K562 (cell line): ENCODE measurements around the gene LRP2BP. TPM values are rescaled to one million over a fixed set of nuclear protein-coding genes. Genes with fewer than 3 reads are reported as not detected.

Experiments used
- ADNP ChIP-seq: fragments of 200-800 bp; sonication (Bioruptor generic); IDR thresholded peaks from 2 replicates; pipeline ENCODE4 v1.6.1; 2016; ENCODE audit warnings: missing genetic modification characterization, missing compliant biosample characterization
- ATF6 ChIP-seq: sonication (generic); formaldehyde crosslinking; IDR thresholded peaks from 2 replicates; pipeline ENCODE4 v1.4.0; 2020; ENCODE audit warnings: mild to moderate bottlenecking, missing genetic modification reagents
- ESRRB ChIP-seq: fragments of 250-450 bp; sonication (Bioruptor Pico); IDR thresholded peaks from 2 replicates; pipeline ENCODE4 v1.5.0; 2020; ENCODE audit warnings: mild to moderate bottlenecking, moderate library complexity, borderline replicate concordance
- ETV5 ChIP-seq: sonication (generic); formaldehyde crosslinking; IDR thresholded peaks from 2 replicates; pipeline ENCODE4 v1.4.0; 2020; ENCODE audit warnings: low read depth, mild to moderate bottlenecking, missing genetic modification reagents
- FOXP4 ChIP-seq: sonication (generic); formaldehyde crosslinking; IDR thresholded peaks from 2 replicates; pipeline ENCODE4 v1.8.0; 2022; ENCODE audit warnings: mild to moderate bottlenecking, missing genetic modification reagents, borderline replicate concordance
- GATAD2B ChIP-seq: fragments of 450-650 bp; IDR thresholded peaks from 2 replicates; pipeline ENCODE4 v1.6.1; 2017; ENCODE audit warnings: mild to moderate bottlenecking, borderline replicate concordance
- HIVEP1 ChIP-seq: fragments of 250-450 bp; sonication (Bioruptor Pico); IDR thresholded peaks from 2 replicates; pipeline ENCODE4 v1.4.0; 2020; ENCODE audit warnings: mild to moderate bottlenecking
- MAFF ChIP-seq: IDR thresholded peaks from 2 replicates; pipeline ENCODE4 v1.6.1; 2012; ENCODE audit warnings: low read length, improper control_type of control experiment
- MCM2 ChIP-seq: fragments of 450-650 bp; IDR thresholded peaks from 2 replicates; pipeline ENCODE4 v1.6.1; 2017; ENCODE audit warnings: low read depth, mild to moderate bottlenecking
- SFPQ ChIP-seq: fragments of 200-400 bp; formaldehyde crosslinking; IDR thresholded peaks from 2 replicates; pipeline ENCODE4 v1.6.1; 2017; ENCODE audit warnings: mild to moderate bottlenecking, low read depth, low read length, moderate library complexity
- TCF15 ChIP-seq: fragments of 250-450 bp; sonication (Bioruptor Pico); IDR thresholded peaks from 2 replicates; pipeline ENCODE4 v1.8.0; 2022; ENCODE audit warnings: moderate library complexity, mild to moderate bottlenecking, inconsistent platforms
- TRIM24 ChIP-seq, 2 experiments: fragments of 450-650 bp; IDR thresholded peaks; 2 replicates each; pipeline ENCODE4 v1.6.1; 2016
- ZNF3 ChIP-seq: fragments of 250-450 bp; sonication (Bioruptor Pico); IDR thresholded peaks from 2 replicates; pipeline ENCODE4 v1.5.0; 2021; ENCODE audit warnings: mild to moderate bottlenecking, moderate library complexity
- ZNF398 ChIP-seq: fragments of 250-450 bp; sonication (Bioruptor Pico); IDR thresholded peaks from 2 replicates; pipeline ENCODE4 v1.8.0; 2021; ENCODE audit warnings: moderate library complexity, mild to moderate bottlenecking, inconsistent platforms
- ZNF431 ChIP-seq: sonication (generic); formaldehyde crosslinking; IDR thresholded peaks from 2 replicates; pipeline ENCODE4 v1.8.0; 2022; ENCODE audit warnings: mild to moderate bottlenecking, missing genetic modification reagents
- polyA plus RNA-seq, 8 experiments: library from polyadenylated mRNA; depleted of rRNA in 4 of 8; stranded (reverse) in 5 of 8; unstranded in 3 of 8; fragments of >200 nt; fragmentation: Nextera tagmentation in 2 of 8; fragmentation: Illumina TruSeq in 1 of 8; extraction: Ambion mirVana in 2 of 8; extraction: Trizol in 1 of 8; gene quantifications; 2 replicates each; pipeline versions ENCODE4 v1.2.1 to v1.2.3, GENCODE V29; 2011 to 2014; ENCODE audit warnings: inconsistent platforms in 1 of 8, missing spikeins in 1 of 8
- total RNA-seq, 7 experiments: library from RNA; depleted of rRNA in 6 of 7; stranded (reverse); fragments of >200 nt in 6 of 7; fragmentation: Illumina TruSeq in 2 of 7; extraction: Trizol in 2 of 7; gene quantifications; 2 replicates each; pipeline versions ENCODE4 v1.2.1 to v1.2.3, GENCODE V29; 2011 to 2021; ENCODE audit warnings: low replicate concordance in 1 of 7
- TF ChIP-seq, protein P1 (sequence below), 2 experiments: fragments of 450-650 bp; IDR thresholded peaks; 2 replicates each; pipeline ENCODE4 v1.6.1; 2016

The LRP2BP gene
- total and polyA plus RNA-seq, 9 of the 15 experiments (the other 6 are each of a cell fraction or from before 2014, with no cell fraction given), result 0.42 to 2.1 (median 0.62) TPM

GRCh38 chr4:185357733-185358440 is 37.8 kb downstream of the LRP2BP start (continued):
- no peak for TF ChIP-seq ATF6 (CRISPR knock-in tag)
- TF ChIP-seq TRIM24 (IDR thresholded peaks at IDR 0.05), result no peak
- TF ChIP-seq SFPQ, result no peak
- no peak for TF ChIP-seq ESRRB (CRISPR knock-in tag)
- TF ChIP-seq ADNP (tag), result 0 out of 2 replicates have a peak, but pooled peaks have one; percentile 20
- no peak for TF ChIP-seq ZNF398 (CRISPR knock-in tag)
- peak; percentile 36; the same call in 1 of the 2 replicates for TF ChIP-seq GATAD2B
- no peak for TF ChIP-seq ETV5 (CRISPR knock-in tag)
- TF ChIP-seq ZNF431 (CRISPR knock-in tag), result no peak
- TF ChIP-seq, protein P1, sequence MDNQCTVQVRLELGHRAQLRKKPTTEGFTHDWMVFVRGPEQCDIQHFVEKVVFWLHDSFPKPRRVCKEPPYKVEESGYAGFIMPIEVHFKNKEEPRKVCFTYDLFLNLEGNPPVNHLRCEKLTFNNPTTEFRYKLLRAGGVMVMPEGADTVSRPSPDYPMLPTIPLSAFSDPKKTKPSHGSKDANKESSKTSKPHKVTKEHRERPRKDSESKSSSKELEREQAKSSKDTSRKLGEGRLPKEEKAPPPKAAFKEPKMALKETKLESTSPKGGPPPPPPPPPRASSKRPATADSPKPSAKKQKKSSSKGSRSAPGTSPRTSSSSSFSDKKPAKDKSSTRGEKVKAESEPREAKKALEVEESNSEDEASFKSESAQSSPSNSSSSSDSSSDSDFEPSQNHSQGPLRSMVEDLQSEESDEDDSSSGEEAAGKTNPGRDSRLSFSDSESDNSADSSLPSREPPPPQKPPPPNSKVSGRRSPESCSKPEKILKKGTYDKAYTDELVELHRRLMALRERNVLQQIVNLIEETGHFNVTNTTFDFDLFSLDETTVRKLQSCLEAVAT (IDR thresholded peaks at IDR 0.05), result no peak
- no peak for TF ChIP-seq MAFF
- TF ChIP-seq HIVEP1 (CRISPR knock-in tag), result no peak
- TF ChIP-seq FOXP4 (CRISPR knock-in tag), result no peak
- no peak for TF ChIP-seq ZNF3 (CRISPR knock-in tag)
- TF ChIP-seq MCM2, result no peak
- no peak for TF ChIP-seq TCF15 (CRISPR knock-in tag)
